Embryonic facial prominence (tissue), 1 donor: ENCODE data around the gene GRIA3.
"Not testable (repeated sequence)": the region's sequence is repeated elsewhere in the genome, so short reads cannot be mapped to it uniquely, and the experiment has no call there.

ENCODE experiments used
- DNase-seq: peaks from one replicate; pipeline ENCODE4 v3.0.0-alpha.2; 2016; ENCODE audit errors: extremely low spot score

Gene GRIA3

GRCh38 chrX:123272630-123273029, 88.6 kb downstream of the GRIA3 start:
- DNase-seq, result no peak

- DNase-seq, result no peak
Observed at GRCh38 chrX:123274796-123275195, 90.7 kb downstream of the GRIA3 start.

GRCh38 chrX:123277347-123277746, 93.3 kb downstream of the GRIA3 start:
- DNase-seq, result no peak

GRCh38 chrX:123277821-123278220, 93.7 kb downstream of the GRIA3 start:
- no peak for DNase-seq

GRCh38 chrX:123282241-123282640, 98.2 kb downstream of the GRIA3 start:
- DNase-seq, result no peak

GRCh38 chrX:123283407-123283806, 99.3 kb downstream of the GRIA3 start:
- DNase-seq, result not testable (repeated sequence)

- no peak for DNase-seq
Observed at GRCh38 chrX:123291623-123292022, 107.5 kb downstream of the GRIA3 start.

- DNase-seq, result no peak
Observed at GRCh38 chrX:123298026-123298425, 113.9 kb downstream of the GRIA3 start.

- no peak for DNase-seq
Observed at GRCh38 chrX:123303429-123303828, 119.4 kb downstream of the GRIA3 start.

- no peak for DNase-seq
Observed at GRCh38 chrX:123308658-123309057, 124.6 kb downstream of the GRIA3 start.

- no peak for DNase-seq
Observed at GRCh38 chrX:123310112-123310511, 126.0 kb downstream of the GRIA3 start.

GRCh38 chrX:123311486-123311885, 127.4 kb downstream of the GRIA3 start:
- DNase-seq, result no peak

- no peak for DNase-seq
Observed at GRCh38 chrX:123313486-123313885, 129.4 kb downstream of the GRIA3 start.

GRCh38 chrX:123320622-123321021, 136.5 kb downstream of the GRIA3 start:
- DNase-seq, result no peak

GRCh38 chrX:123322536-123322935, 138.5 kb downstream of the GRIA3 start:
- DNase-seq, result no peak

GRCh38 chrX:123324625-123325024, 140.5 kb downstream of the GRIA3 start:
- no peak for DNase-seq

- no peak for DNase-seq
Observed at GRCh38 chrX:123330229-123330942, 146.3 kb downstream of the GRIA3 start.

- no peak for DNase-seq
Observed at GRCh38 chrX:123331349-123331748, 147.3 kb downstream of the GRIA3 start.

- DNase-seq, result no peak
Observed at GRCh38 chrX:123331859-123332258, 147.8 kb downstream of the GRIA3 start.

GRCh38 chrX:123336666-123337065, 152.6 kb downstream of the GRIA3 start:
- no peak for DNase-seq

- no peak for DNase-seq
Observed at GRCh38 chrX:123337886-123338639, 154.0 kb downstream of the GRIA3 start.

- DNase-seq, result no peak
Observed at GRCh38 chrX:123339221-123339905, 155.3 kb downstream of the GRIA3 start.

- no peak for DNase-seq
Observed at GRCh38 chrX:123340696-123341095, 156.6 kb downstream of the GRIA3 start.
